ENCODE data around the gene SUN5.

Gene SUN5

DNA sequence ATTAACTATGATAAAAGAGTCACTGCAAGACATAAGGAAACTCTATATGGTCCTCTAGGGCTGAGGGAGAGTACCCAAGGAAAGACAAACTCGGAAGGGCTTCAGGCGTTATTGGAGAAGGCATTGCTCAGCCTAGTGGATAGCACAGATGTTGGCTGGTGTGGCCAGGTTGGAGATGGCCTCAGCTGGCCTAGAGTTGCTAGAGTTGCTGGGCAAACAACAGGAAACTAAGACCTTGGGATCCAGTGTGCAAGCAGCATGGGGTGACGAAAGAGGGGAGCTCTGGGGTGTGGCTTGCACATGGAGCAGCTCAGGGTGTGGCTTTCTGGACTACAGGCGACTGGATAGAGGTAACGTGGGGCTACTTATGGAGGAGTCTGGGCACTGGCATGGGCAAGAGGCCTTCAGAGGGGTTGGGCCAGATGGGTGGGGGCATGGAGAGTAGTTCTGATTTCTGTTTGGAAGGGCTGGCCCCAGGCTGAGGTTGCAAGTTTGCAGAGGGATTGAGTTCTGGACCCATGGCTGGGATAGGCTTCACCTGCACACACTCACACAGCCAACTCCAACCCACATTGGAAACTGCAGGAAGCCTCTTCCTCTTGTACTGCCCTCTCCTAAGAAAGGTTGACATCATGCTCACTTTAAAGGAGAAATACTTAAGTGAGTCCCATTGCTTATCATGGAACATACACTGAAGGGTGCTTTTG, 22.0 kb upstream of the SUN5 start:
- no peak for DNase-seq

- DNase-seq, result no peak
Observed at GRCh38 chr20:33025318-33025876, 21.2 kb upstream of the SUN5 start.

GRCh38 chr20:33024609-33025317, 20.5 kb upstream of the SUN5 start:
- no peak for DNase-seq

DNA sequence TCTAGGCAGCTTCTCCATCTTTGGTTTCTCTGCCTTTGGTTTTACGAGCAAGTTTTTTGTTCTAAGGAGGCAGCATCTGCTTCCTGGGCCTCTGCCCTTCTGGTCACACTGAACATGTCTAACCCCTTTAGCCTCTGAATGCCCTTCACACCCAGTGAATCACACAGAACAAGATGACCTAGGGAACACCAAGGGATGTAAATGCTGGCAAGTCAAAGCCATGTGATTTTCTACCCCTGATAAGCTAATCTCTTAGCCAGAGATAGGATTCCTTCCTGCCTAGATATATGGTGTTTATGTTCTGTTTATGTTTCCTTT, 20.0 kb upstream of the SUN5 start:
- DNase-seq, result no peak

DNA sequence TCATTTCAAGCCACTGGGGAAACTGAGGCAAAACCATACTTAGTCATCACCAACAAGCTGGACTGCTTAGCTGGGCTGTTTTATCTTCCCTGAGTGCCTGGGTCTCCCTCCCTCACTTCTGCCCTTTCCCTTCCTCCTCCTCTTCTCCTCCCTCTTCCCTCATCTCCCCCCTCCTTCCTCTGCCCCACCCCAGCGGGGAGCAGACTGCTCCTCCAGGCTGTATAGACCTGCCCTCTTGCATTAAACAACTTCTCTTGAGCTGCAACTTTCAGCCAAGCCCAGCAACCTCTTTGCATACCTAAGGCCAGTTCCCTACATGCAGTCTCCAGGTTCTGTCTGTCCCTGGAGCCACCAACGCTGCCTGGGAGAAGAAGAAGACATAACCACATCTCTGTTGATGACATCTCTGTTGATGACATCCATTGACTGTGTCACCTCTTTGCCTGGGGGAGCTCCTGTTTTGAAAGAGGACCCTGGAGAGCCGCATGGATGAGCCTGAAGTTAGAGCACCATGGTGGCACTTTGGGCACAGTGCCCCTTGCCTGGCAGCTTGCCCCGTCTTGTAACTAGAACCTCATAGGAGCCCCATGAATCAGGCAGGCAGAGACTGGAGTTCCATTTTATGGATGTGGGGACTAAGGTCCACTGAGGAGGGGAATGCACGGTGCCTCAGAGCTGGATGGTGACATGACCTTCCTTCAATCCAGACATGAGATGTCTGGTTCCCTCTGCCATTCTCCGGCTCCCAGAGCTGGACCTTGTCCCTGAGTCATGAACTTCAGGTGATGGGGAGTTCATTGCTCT, 19.4 kb upstream of the SUN5 start:
- DNase-seq, result no peak

DNA sequence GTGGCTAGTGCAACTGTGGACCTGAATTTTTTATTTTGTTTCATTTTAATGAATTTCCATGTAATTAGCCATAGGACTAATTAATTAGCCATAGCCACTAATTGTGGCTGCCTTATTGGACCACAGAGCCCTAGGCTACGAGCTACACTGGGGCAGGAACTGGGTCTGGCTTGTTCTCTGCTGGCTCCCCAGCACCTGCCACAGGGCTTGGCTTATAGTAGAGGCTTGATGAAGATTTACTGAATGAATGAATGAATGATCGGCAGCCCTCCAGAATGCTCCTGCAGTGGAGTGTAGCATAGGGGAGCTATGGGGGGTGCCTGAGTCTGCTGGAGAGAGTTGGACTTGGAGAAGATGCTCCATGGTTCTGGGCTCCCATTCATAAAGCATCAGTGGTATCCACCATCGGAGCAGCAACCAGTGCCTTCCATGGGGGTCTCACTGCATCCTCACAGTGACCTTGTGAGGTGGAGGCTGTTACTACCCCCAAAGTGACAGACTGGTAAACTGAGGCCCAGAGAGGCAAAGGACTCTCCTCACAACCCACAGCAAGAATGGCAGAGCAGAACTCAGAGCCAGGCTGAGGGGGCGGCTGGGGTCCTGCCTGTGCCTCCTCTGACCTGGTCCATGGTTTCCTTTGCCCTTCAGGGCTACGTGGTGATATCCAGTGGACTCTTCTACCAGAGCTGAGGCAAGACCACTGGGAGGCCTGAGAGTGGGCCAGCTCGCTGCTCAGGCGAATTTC, 18.6 kb upstream of the SUN5 start:
- no peak for DNase-seq

GRCh38 chr20:33022289-33022688, 18.1 kb upstream of the SUN5 start:
- no peak for DNase-seq

DNA sequence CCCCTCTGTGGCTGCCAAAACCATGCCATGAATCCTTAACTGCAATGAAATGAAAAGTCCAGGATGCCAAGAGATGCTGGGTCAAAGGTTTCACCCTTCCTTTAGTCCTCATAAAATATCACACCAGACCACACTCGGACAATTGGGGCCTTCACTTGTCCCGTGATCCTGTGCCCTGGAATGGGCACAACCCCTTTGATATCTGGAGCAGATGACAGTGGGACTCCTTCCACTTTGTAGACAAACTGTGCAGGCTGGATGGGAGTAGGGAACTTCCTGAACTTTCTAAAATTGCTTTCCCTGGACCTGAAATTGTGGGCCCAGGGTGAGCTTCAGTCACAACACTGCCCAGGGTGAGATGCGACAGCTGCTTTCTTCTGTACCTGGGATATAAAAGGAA, 17.6 kb upstream of the SUN5 start:
- no peak for DNase-seq

DNA sequence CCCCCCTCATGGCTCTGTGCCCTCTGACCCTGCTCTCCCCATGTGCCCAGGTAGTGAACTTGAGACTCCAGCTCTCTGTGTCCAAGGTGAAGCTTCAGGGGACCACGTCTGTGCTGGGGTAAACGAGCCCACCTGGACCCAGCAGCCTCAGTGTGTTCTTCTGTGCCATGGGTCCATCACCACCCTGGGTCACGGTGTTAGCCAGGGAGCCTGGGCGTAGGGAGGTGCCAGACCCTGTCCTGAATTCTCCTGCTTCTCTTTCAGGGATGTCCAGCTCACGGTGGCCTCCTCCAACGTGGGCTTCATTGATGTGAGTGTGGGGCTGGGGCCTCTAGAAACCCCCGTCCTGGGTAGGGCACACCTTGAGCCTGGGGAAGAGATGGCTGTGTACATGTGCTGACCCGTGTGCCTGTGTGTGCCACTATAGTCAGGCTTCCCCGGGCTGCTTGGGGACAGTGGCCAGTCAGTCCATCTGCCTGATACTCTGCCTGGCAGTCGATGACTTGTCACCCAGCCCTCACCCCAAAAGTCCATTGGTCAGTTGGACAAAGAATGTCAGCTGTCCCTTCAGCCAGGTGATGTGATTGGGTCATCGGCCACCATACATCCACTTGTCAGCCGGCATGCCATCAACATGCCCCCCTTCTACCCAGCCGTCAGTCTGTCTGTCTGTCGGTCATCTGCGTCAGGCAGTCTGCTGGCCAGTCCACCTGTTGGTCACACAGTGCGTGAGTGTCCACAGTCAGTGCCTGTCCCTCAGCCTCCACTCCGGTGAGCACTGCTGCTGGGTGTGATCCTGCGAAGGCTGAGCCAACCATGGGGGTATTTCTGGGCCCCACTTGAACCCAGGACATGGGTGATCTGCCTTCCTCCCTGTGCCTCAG, 16.3 kb upstream of the SUN5 start:
- no peak for DNase-seq

- DNase-seq, result no peak
Observed at GRCh38 chr20:33019465-33020277, 15.4 kb upstream of the SUN5 start.

- no peak for DNase-seq
Observed at GRCh38 chr20:33018169-33018931, 14.1 kb upstream of the SUN5 start.

- no peak for DNase-seq
Observed at GRCh38 chr20:33017542-33017941, 13.3 kb upstream of the SUN5 start.

DNA sequence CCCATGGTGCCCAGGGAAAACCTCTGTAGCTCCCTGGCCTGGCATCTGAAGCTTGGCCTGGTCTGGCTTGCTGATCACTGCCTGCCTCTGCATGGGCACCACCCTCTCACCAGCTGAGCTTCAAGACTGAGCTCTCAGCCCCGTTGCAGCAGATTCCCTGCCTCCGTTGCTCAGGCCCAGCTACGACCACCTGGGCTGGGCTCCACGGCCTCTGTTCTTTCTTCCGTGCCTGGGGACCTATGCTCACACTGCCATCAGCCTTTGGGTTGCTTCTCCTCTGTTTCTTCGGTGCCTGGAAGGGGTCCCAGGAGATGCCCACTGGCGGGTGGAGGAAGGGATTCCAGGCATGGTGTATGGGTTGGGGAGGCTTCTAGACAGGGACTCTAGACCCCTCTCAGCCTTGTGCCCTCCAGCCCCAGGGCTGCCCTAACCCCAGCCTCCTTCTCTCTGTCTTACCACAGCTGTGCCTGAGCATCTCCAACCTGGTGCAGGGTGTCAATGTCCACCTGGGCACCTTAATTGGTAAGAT, 12.4 kb upstream of the SUN5 start:
- no peak for DNase-seq

GRCh38 chr20:33015700-33016580, 11.7 kb upstream of the SUN5 start:
- DNase-seq, result no peak

- no peak for DNase-seq
Observed at GRCh38 chr20:33015114-33015484, 10.9 kb upstream of the SUN5 start.

DNA sequence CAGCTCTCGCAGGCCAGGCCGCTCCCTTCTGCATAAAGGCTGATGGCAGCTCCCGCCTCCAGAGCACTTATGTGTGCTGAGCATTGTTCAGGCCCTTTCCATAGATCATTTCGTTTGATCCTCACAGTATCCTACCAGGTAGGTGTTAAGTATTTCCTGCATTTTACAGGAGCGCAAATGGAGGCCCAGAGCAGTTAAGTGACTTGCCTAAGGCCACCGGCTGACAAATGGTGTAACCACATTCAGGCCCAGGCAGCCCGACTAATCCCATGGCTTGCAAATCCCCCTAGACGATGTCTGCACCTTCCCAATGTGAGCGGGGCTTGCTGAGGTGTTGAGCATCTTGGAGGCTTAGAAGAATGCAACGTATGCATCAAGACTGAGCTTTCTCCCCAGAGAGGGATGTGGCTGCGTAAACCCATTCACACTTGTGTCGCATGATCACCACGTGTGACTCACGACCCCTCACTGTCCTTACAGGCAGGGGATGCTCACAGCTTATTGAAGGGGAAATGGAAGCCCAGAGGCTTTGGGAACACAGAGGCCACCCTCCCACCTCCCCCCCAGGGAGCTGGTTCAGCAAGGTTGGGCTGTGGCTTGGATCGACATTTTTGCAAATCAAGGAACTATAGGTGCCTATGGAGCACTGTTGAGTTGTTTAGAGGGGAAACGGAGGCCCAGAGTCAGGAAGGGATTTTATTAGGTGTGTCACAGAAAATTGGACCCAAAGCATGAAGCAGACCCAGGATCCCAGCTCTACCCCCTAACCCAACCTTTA, 10.3 kb upstream of the SUN5 start:
- no peak for DNase-seq

- DNase-seq, result no peak
Observed at GRCh38 chr20:33013701-33014326, 9.6 kb upstream of the SUN5 start.
